Measurements from ENCODE around the gene TRPM3.
"Not testable (repeated sequence)": the region's sequence is repeated elsewhere in the genome, so short reads cannot be mapped to it uniquely, and the experiment has no call there.

- TF ChIP-seq, protein P1, sequence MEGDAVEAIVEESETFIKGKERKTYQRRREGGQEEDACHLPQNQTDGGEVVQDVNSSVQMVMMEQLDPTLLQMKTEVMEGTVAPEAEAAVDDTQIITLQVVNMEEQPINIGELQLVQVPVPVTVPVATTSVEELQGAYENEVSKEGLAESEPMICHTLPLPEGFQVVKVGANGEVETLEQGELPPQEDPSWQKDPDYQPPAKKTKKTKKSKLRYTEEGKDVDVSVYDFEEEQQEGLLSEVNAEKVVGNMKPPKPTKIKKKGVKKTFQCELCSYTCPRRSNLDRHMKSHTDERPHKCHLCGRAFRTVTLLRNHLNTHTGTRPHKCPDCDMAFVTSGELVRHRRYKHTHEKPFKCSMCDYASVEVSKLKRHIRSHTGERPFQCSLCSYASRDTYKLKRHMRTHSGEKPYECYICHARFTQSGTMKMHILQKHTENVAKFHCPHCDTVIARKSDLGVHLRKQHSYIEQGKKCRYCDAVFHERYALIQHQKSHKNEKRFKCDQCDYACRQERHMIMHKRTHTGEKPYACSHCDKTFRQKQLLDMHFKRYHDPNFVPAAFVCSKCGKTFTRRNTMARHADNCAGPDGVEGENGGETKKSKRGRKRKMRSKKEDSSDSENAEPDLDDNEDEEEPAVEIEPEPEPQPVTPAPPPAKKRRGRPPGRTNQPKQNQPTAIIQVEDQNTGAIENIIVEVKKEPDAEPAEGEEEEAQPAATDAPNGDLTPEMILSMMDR (IDR thresholded peaks at IDR 0.05) = not testable (repeated sequence)
- not testable (repeated sequence) for TF ChIP-seq POLR2A (IDR thresholded peaks at IDR 0.05)
Measured at GRCh38 chr9:70966380-70966779, 155.0 kb downstream of the TRPM3 start.
